OCI-LY7 (cell line): Measurements from ENCODE around the gene PC.

Experiments used
- CTCF ChIP-seq: fragments of 200-600 bp; sonication (generic); conservative IDR thresholded peaks from 2 replicates; pipeline ENCODE4 v1.5.1; 2014; ENCODE audit warnings: mild to moderate bottlenecking, antibody characterized with exemption, low read length, moderate library complexity, mixed read lengths
- EZH2phosphoT487 ChIP-seq: fragments of 200-600 bp; sonication (generic); IDR thresholded peaks from 2 replicates; pipeline ENCODE4 v1.6.1; 2018; ENCODE audit warnings: low read depth, borderline replicate concordance, mild to moderate bottlenecking, mixed run types, antibody characterized with exemption, low read length, moderate library complexity, mixed read lengths

DNA sequence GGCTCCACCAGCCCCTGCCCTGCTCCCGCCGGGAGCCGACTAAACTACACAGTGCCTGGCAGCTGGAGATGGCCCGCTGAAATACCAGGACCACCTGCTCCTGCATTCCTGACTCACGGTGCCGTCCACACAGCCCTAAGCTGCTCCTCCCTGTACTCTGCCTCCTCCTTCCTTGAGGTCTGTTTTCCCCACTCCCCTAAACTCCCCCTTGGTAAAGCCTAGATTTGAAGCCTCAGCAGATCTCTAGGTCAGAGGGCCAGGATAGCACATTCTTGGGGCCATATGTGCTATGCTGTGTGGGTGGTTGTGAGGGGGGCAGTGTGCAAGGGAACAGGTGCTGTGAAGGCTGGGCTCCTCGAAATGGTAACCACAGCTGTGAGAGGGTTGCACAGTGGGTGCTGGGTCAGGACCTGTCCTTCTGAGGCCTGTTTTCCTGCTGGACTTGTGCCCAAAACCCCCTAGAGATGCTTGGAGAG is 91.6 kb downstream of the PC start:
- TF ChIP-seq CTCF (no peak), EZH2phosphoT487 (no peak)
